GM18511 (cell line): ENCODE data around the gene HLA-DQB1.
"Not testable (repeated sequence)": the region's sequence is repeated elsewhere in the genome, so short reads cannot be mapped to it uniquely, and the experiment has no call there.

Source experiments
- ATAC-seq: cut with Tn5 transposase; IDR thresholded peaks from one replicate; pipeline ENCODE4 v1.9.1; 2021; ENCODE audit warnings: mild to moderate bottlenecking, moderate library complexity; ENCODE audit not compliant: unreplicated experiment

HLA-DQB1 gene

GRCh38 chr6:32662836-32663235, 3.6 kb downstream of the HLA-DQB1 start:
- ATAC-seq, result no peak

DNA sequence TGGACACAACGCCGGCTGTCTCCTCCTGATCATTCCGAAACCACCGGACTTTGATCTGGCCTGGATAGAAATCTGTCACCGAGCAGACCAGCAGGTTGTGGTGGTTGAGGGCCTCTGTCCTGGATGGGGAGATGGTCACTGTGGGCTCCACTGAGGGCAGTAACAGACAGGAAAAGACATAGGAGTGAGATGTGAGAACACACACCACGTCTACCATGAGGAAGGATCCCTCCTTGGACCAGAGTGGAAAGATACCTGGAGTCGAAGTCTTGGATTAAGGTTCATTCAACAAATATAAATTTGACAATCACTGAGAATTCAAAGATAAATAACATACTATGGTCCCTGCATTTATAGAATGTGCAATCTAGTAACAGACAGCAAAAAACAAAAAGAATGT, 4.4 kb downstream of the HLA-DQB1 start:
- ATAC-seq, result no peak

- ATAC-seq, result peak; percentile 51
Observed at GRCh38 chr6:32659856-32660595, 6.4 kb downstream of the HLA-DQB1 start.

DNA sequence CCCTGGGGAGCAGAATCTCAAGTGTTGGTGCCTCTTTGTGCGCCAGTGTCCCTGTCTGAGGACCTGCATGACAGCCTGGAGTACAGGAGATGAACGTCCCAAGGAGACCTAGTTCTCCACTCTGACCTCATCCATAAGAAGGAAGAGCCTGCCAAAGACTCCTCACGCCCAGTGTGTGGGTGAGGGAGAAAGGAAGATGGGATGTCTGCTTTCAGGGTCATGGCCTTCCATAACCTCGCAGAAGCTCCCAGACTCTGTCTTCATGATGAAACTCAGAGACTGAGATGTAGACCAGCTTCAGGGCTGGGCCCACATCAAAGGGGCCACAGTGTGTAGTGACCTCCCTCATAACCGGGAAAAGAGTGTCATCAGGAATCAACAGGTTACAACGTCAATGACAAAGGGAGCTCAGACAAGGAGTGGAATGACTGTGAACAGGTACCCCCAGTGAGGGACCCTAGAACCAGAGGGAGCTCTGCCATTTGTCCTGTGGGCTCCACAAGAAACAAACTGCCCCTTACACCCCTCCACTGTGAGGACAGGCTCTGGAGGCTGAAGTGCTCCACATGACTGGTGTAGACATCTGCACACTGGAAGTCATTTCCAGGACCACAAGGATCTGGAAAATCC, 8.1 kb downstream of the HLA-DQB1 start:
- ATAC-seq, result no peak

DNA sequence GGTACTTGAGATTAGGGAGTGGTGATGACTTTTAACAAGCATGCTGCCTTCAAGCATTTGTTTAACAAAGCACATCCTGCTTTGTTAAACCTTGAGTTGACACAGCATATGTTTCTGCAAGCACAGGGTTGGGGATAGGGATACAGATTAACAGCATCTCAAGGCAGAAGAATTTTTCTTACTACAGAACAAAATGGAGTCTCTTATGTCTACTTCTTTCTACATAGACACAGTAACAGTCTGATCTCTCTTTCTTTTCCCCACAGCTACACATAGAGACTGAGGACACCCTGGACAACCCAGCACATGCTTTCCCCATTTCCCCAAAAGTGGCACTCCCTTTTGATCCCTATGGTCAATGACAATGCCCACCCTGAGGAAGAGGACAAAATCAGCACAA, 8.6 kb downstream of the HLA-DQB1 start:
- ATAC-seq, result not testable (repeated sequence)

GRCh38 chr6:32657329-32657728, 9.1 kb downstream of the HLA-DQB1 start:
- ATAC-seq, result not testable (repeated sequence)

DNA sequence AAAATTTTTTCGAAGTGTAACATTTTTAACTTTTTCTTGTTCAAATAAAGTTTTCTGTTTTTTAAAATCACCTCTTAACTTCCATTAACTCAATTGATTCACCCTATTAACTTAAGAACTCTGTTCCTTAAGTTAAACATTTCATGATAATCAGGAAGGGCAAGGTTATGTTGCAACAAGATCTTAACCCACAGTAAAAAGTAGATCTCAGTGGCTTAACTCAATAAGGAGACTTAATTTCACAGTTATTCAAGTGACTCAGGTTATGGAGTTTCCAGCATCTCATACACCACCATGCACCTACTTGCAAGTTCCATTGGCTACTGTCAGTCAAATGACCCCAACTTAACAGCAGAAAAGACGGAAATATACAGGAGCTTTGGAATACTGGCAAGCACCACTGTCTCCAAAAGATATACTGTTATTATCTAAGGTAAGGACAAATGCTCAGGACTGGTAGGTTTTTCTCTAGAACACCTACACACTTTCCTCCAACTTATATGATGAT, 11.2 kb downstream of the HLA-DQB1 start:
- ATAC-seq, result no peak

DNA sequence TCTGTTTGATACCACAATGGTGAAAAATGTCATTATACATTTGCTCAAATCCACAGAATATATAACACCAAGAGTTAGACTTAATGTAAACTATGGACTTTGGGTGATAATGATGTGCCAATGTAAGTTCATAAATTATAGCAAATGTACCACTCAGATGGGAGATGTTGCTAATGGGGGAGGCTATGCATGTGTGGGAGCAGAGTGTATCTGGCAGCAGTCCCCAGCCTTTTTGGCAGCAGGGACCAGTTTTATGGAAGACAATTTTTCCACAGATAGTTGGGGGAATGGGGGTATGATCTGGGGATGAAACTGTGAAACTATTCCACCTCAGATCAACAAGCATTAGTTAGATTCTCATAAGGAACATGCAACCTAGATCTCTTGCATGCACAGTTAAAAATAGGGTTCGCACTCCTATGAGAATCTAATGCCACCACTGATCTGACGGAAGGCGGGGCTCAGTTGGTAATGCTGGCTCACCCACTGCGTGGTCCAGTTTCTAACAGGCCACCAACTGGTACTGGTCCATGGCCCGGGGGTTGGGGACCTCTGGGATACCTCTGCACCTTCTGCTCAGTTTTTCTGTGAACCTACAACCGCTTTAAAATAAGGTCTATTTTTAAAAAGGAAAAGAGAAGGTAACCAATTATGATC, 21.3 kb downstream of the HLA-DQB1 start:
- no peak for ATAC-seq

DNA sequence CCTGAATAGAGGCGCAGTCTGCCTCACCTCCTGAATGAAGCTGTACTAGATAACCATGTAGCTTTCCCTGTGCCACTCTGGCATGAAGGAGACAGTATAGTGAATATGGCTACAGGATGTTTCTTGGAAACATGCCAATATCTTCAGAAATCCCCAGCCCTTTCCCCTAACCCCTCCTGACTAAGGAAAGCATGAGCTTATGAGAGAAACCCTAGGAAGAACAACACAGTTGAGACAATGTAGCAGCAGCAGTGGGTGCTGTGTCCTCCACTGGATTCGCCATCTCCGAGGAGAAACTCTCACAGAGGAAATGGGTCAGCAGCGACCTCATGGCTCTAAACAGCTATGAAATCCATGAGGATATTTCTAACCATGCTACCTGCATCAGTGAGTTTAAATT, 22.6 kb downstream of the HLA-DQB1 start:
- ATAC-seq, result no peak

DNA sequence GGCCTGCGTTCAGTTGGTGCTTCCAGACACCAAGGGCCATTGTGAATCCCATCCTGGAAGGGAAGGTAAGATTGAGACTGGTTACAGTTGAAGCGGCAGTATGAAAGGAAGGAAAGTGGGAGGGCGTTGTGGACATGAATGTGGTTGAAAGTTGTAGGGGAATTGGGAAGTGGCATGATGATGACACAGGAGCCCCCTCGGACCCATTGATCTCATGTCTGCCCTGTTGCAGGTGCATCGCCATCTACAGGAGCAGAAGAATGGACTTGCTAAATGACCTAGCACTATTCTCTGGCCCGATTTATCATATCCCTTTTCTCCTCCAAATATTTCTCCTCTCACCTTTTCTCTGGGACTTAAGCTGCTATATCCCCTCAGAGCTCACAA, 23.7 kb downstream of the HLA-DQB1 start:
- no peak for ATAC-seq

- not testable (repeated sequence) for ATAC-seq
Observed at GRCh38 chr6:32641785-32642719, 24.4 kb downstream of the HLA-DQB1 start.

GRCh38 chr6:32641122-32641521, 25.3 kb downstream of the HLA-DQB1 start:
- ATAC-seq, result no peak

- ATAC-seq, result no peak
Observed at GRCh38 chr6:32639440-32640394, 26.7 kb downstream of the HLA-DQB1 start.

GRCh38 chr6:32638532-32639219, 27.8 kb downstream of the HLA-DQB1 start:
- ATAC-seq, result no peak

- ATAC-seq, result no peak
Observed at GRCh38 chr6:32637883-32638282, 28.6 kb downstream of the HLA-DQB1 start.

DNA sequence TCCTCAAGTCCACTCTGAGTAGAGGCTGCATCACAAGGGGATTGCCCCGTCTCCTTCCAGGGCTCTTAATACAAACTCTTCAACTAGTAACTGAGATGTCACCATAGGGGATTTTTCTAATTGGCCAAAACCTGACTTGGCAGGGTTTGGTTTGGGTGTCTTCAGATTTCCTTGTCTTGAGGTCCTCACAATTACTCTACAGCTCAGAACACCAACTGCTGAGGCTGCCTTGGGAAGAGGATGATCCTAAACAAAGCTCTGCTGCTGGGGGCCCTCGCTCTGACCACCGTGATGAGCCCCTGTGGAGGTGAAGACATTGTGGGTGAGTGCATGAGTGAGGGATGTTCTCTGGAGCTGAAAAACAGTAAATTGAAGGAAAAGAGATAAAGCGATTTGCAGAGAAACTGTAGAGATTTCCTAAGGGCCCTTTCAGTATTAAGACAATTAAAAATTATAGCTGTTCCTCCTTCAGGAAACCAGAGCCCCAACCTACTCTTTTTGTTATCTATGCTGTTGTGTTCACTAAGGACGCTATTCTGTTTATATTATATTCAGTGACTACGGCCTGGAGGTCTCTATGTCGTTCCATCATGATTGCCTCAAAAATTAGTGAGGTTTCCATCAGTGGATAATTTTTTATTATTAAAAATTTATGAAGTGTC, 29.1 kb downstream of the HLA-DQB1 start, which contains the start of gene HLA-DQA1:
Gene HLA-DQA1 (plus strand): TSS at position 188 of the 662 bp plus-strand sequence. CDS start 53 bp downstream, at position 241.
- ATAC-seq, result peak; percentile 78

DNA sequence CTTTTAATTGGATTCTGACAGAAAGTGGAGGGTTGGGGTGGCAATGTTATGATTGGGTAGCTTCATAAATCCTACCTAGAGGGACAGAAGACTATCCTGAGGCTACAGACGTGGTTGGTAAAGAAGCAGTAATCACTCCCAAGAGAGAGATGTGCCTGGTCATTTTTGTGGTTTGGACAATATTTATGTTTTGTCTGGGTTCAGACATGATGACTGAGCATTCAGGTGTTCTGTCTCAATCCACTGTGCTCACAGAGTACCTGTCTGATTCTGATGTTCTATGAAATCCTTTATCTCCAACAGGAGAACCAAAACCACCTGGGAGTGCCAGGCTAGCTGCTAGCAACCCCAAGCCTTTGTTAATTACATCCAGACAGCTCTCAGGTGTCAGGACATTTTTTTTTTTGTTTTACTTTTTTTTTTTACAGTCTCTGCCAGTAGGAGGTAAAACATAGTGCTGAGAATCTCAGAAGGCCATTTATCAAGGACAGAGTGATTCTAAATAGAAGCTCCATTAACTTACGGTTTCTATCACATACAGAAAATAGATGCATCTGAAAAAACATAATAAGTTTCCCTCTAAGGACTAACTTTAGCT, 30.8 kb downstream of the HLA-DQB1 start:
- no peak for ATAC-seq

GRCh38 chr6:32629793-32630192, 36.7 kb downstream of the HLA-DQB1 start:
- ATAC-seq, result not testable (repeated sequence)
